NCI-H460 (cell line): ENCODE measurements around the gene CASP10. TPM values are rescaled to one million over a fixed set of nuclear protein-coding genes. Genes with fewer than 3 reads are reported as not detected.
"Not testable (repeated sequence)": the region's sequence is repeated elsewhere in the genome, so short reads cannot be mapped to it uniquely, and the experiment has no call there.

Experiments
- DNase-seq: peaks from one replicate; pipeline ENCODE4 v3.0.0-alpha.2; 2016; ENCODE audit warnings: low read depth; ENCODE audit errors: extremely low read depth
- total RNA-seq: library from RNA; depleted of rRNA; stranded (reverse); fragments of >200 nt; shearing (Covaris generic); gene quantifications from 2 replicates; pipeline ENCODE4 v1.2.3, GENCODE V29; 2014

Gene CASP10
- total RNA-seq, 1 experiment from 2014 or later = 13.0 TPM

GRCh38 chr2:201231781-201232466 is 49.0 kb downstream of the CASP10 start:
- peak; percentile 97 for DNase-seq

- no peak for DNase-seq
Observed at GRCh38 chr2:201232467-201232815, 49.5 kb downstream of the CASP10 start.

GRCh38 chr2:201233192-201233811 is 50.4 kb downstream of the CASP10 start:
- peak; percentile 87 for DNase-seq

GRCh38 chr2:201233812-201234662 is 51.1 kb downstream of the CASP10 start:
- DNase-seq = no peak

GRCh38 chr2:201234663-201235135 is 51.8 kb downstream of the CASP10 start:
- DNase-seq = no peak

GRCh38 chr2:201235860-201236811 is 53.2 kb downstream of the CASP10 start:
- DNase-seq = peak; percentile 75

GRCh38 chr2:201237486-201238123 is 54.7 kb downstream of the CASP10 start:
- no peak for DNase-seq

GRCh38 chr2:201239167-201239935 is 56.4 kb downstream of the CASP10 start:
- DNase-seq = not testable (repeated sequence)

- DNase-seq = no peak
Observed at GRCh38 chr2:201242571-201243277, 59.8 kb downstream of the CASP10 start.

- no peak for DNase-seq
Observed at GRCh38 chr2:201244829-201245228, 61.9 kb downstream of the CASP10 start.

GRCh38 chr2:201246280-201246679 is 63.3 kb downstream of the CASP10 start:
- no peak for DNase-seq

GRCh38 chr2:201248288-201248844 is 65.4 kb downstream of the CASP10 start:
- no peak for DNase-seq

- no peak for DNase-seq
Observed at GRCh38 chr2:201249889-201250288, 66.9 kb downstream of the CASP10 start.

GRCh38 chr2:201250741-201251140 is 67.8 kb downstream of the CASP10 start:
- DNase-seq = no peak

GRCh38 chr2:201254081-201254730 is 71.3 kb downstream of the CASP10 start:
- DNase-seq = peak; percentile 63

- DNase-seq = no peak
Observed at GRCh38 chr2:201255408-201256033, 72.6 kb downstream of the CASP10 start.

- no peak for DNase-seq
Observed at GRCh38 chr2:201256082-201256481, 73.1 kb downstream of the CASP10 start.
